Suprapubic skin (tissue), 3 donors: Measurements from ENCODE around the gene WFDC9.

Experiments used
- POLR2AphosphoS5 ChIP-seq, 3 donors: sonication (generic); formaldehyde crosslinking; IDR thresholded peaks; one replicate each; pipeline ENCODE4 v1.6.1; 2017; ENCODE audit warnings: antibody characterized with exemption in 3 of 3
- TF ChIP-seq, protein P1 (sequence below), 2 donors: fragments of 200-600 bp in 1 of 2; fragments of 450-650 bp in 1 of 2; sonication (generic) in 1 of 2; IDR thresholded peaks; one replicate each; pipeline ENCODE4 v1.5.1; 2016 to 2019; ENCODE audit warnings: antibody characterized with exemption in 2 of 2, mild to moderate bottlenecking in 1 of 2, moderate library complexity in 1 of 2

DNA sequence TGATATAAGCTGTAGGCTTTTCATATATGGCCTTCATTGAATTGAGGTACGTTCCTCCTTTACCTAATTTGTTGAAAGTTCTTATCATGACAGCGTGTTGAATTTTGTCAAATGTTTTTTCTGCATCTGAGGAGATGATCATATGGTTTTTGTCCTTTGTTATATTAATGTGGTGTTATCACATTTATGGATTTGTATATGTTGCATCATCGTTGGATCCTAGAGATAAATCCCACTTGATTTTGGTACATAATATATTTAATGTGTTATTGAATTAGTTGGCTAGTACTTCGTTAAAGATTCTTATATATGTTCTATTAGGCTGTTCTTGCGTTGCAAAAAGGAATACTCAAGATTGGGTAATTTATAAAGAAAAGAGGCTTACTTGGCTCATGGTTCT is 8.6 kb upstream of the WFDC9 start:
- TF ChIP-seq, protein P1, sequence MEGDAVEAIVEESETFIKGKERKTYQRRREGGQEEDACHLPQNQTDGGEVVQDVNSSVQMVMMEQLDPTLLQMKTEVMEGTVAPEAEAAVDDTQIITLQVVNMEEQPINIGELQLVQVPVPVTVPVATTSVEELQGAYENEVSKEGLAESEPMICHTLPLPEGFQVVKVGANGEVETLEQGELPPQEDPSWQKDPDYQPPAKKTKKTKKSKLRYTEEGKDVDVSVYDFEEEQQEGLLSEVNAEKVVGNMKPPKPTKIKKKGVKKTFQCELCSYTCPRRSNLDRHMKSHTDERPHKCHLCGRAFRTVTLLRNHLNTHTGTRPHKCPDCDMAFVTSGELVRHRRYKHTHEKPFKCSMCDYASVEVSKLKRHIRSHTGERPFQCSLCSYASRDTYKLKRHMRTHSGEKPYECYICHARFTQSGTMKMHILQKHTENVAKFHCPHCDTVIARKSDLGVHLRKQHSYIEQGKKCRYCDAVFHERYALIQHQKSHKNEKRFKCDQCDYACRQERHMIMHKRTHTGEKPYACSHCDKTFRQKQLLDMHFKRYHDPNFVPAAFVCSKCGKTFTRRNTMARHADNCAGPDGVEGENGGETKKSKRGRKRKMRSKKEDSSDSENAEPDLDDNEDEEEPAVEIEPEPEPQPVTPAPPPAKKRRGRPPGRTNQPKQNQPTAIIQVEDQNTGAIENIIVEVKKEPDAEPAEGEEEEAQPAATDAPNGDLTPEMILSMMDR (IDR thresholded peaks at IDR 0.05): no peak
- TF ChIP-seq POLR2AphosphoS5 (IDR thresholded peaks at IDR 0.05): no peak
